ENCODE data around the gene SZT2. TPM values are rescaled to one million over a fixed set of nuclear protein-coding genes. Genes with fewer than 3 reads are reported as not detected.

Gene SZT2
- total RNA-seq, 1 experiment from 2014 or later = 27.9 TPM

- Histone ChIP-seq H3K9me3 (ENCODE audit: low read depth, low read length, poor library complexity, severe bottlenecking) (no peaks in the 10 kb centered on the region), H3K27ac (ENCODE audit: low read depth, low read length, poor library complexity, severe bottlenecking) (no peak overlapping the region), H3K4me1 (ENCODE audit: insufficient read depth, low read length, poor library complexity, severe bottlenecking) (no peaks in the 10 kb centered on the region), H3K27me3 (replicated peaks; ENCODE audit: insufficient read depth, low read depth, low read length, poor library complexity) (no peaks in the 10 kb centered on the region), H3K36me3 (ENCODE audit: insufficient read depth, low read length, poor library complexity, severe bottlenecking) (no peaks in the 10 kb centered on the region), H3K4me3 (ENCODE audit: low read depth, low read length, poor library complexity, severe bottlenecking) (no peak overlapping the region)
- BruUV-seq (replicated peaks) = no TSS peak
- no peak for DNase-seq (ENCODE audit: low spot score)
- POLR2A ChIA-PET (ENCODE audit: low non-redundant PET) = no interaction called here
- TF ChIP-seq EZH2 (IDR thresholded peaks at IDR 0.05; ENCODE audit: borderline replicate concordance, low read depth, low read length, poor library complexity, severe bottlenecking) = no peak
- TF ChIP-seq, protein P1, sequence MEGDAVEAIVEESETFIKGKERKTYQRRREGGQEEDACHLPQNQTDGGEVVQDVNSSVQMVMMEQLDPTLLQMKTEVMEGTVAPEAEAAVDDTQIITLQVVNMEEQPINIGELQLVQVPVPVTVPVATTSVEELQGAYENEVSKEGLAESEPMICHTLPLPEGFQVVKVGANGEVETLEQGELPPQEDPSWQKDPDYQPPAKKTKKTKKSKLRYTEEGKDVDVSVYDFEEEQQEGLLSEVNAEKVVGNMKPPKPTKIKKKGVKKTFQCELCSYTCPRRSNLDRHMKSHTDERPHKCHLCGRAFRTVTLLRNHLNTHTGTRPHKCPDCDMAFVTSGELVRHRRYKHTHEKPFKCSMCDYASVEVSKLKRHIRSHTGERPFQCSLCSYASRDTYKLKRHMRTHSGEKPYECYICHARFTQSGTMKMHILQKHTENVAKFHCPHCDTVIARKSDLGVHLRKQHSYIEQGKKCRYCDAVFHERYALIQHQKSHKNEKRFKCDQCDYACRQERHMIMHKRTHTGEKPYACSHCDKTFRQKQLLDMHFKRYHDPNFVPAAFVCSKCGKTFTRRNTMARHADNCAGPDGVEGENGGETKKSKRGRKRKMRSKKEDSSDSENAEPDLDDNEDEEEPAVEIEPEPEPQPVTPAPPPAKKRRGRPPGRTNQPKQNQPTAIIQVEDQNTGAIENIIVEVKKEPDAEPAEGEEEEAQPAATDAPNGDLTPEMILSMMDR (conservative IDR thresholded peaks at IDR 0.05; ENCODE audit: low read depth, low read length) = no peak
- CTCF ChIA-PET = no interaction called here
- intact Hi-C loops (cut with micrococcal nuclease; ENCODE audit: unreplicated experiment) = no loop called here
These were observed 75.9 kb downstream of the SZT2 start for GRCh38 chr1:43465505-43466067.

GRCh38 chr1:43466403-43466802, 76.7 kb downstream of the SZT2 start:
- TF ChIP-seq, protein P1 (conservative IDR thresholded peaks at IDR 0.05; ENCODE audit: low read depth, low read length) = no peak
- no peak for TF ChIP-seq EZH2 (IDR thresholded peaks at IDR 0.05; ENCODE audit: borderline replicate concordance, low read depth, low read length, poor library complexity, severe bottlenecking)
- CTCF ChIA-PET = no interaction called here

DNA sequence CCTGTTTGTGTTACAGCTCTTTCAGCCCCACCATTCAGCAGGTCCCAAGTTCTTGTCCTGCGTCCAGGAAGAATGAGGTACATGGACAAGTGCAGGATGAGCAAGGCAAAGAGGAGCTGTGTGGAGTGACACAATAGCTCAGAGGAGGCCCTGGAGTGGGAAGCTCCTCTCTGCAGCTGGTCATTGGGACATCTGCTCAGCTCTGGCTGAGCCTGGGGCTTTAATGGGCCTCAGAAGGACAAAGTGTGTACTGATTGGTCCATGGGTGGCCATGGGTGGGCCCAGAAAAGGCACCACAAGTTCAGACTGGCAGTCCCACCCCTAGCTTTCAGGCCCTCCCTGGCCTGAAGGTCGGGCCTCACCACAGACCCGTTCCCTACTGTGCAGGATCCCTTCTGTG, 78.7 kb downstream of the SZT2 start:
- H3K4me3 ChIP-seq (ENCODE audit: low read depth, low read length, poor library complexity, severe bottlenecking) = no peak overlapping the region
- BruUV-seq (replicated peaks) = no TSS peak
- TF ChIP-seq, protein P1 (conservative IDR thresholded peaks at IDR 0.05; ENCODE audit: low read depth, low read length) = no peak
- TF ChIP-seq EZH2 (IDR thresholded peaks at IDR 0.05; ENCODE audit: borderline replicate concordance, low read depth, low read length, poor library complexity, severe bottlenecking) = no peak
- no peaks in the 10 kb centered on the region for H3K36me3 ChIP-seq (ENCODE audit: insufficient read depth, low read length, poor library complexity, severe bottlenecking)
- H3K4me1 ChIP-seq (ENCODE audit: insufficient read depth, low read length, poor library complexity, severe bottlenecking) = no peaks in the 10 kb centered on the region
- intact Hi-C loops (cut with micrococcal nuclease; ENCODE audit: unreplicated experiment) = no loop called here
- no peak overlapping the region for H3K27ac ChIP-seq (ENCODE audit: low read depth, low read length, poor library complexity, severe bottlenecking)
- ChIA-PET POLR2A (ENCODE audit: low non-redundant PET) (interaction anchor here (0.6 kb wide), 1 partner anchor 18 kb away, joined by 3 read pairs; no protein-coding TSS in a partner anchor), CTCF (no interaction called here)
- H3K9me3 ChIP-seq (ENCODE audit: low read depth, low read length, poor library complexity, severe bottlenecking) = no peaks in the 10 kb centered on the region
- H3K27me3 ChIP-seq (replicated peaks; ENCODE audit: insufficient read depth, low read depth, low read length, poor library complexity) = no peaks in the 10 kb centered on the region
- DNase-seq (ENCODE audit: low spot score) = no peak

More at GRCh38 chr1:43466403-43466802, 76.7 kb downstream of the SZT2 start:
- no peaks in the 10 kb centered on the region for H3K36me3 ChIP-seq (ENCODE audit: insufficient read depth, low read length, poor library complexity, severe bottlenecking)
- H3K4me1 ChIP-seq (ENCODE audit: insufficient read depth, low read length, poor library complexity, severe bottlenecking) = no peaks in the 10 kb centered on the region
- no peaks in the 10 kb centered on the region for H3K27me3 ChIP-seq (replicated peaks; ENCODE audit: insufficient read depth, low read depth, low read length, poor library complexity)
- H3K27ac ChIP-seq (ENCODE audit: low read depth, low read length, poor library complexity, severe bottlenecking) = no peak overlapping the region
- POLR2A ChIA-PET (ENCODE audit: low non-redundant PET) = interaction anchor here (0.6 kb wide), 1 partner anchor 494 kb away, joined by 7 read pairs; no protein-coding TSS in a partner anchor
- no peak for DNase-seq (ENCODE audit: low spot score)
- intact Hi-C loops (cut with micrococcal nuclease; ENCODE audit: unreplicated experiment) = no loop called here
- H3K4me3 ChIP-seq (ENCODE audit: low read depth, low read length, poor library complexity, severe bottlenecking) = no peak overlapping the region
- BruUV-seq (replicated peaks) = no TSS peak
- no peaks in the 10 kb centered on the region for H3K9me3 ChIP-seq (ENCODE audit: low read depth, low read length, poor library complexity, severe bottlenecking)
